Activated CD4-positive, CD25-positive, alpha-beta regulatory T cell treated with anti-CD3 and anti-CD28 coated beads, Interleukin-2, amount 50 U/mL, for 72 hours (primary cell): Measurements from ENCODE around the gene PLEKHH1.

Source experiments
- DNase-seq: peaks from one replicate; pipeline ENCODE4 v3.0.0; 2021

Gene PLEKHH1

GRCh38 chr14:67569011-67569650 is 36.0 kb downstream of the PLEKHH1 start:
- DNase-seq = no peak

GRCh38 chr14:67569651-67570290 is 36.7 kb downstream of the PLEKHH1 start:
- no peak for DNase-seq

- DNase-seq = no peak
These were observed 37.4 kb downstream of the PLEKHH1 start for GRCh38 chr14:67570453-67570852.

GRCh38 chr14:67571275-67571990 is 38.3 kb downstream of the PLEKHH1 start:
- peak; percentile 69 for DNase-seq

GRCh38 chr14:67571991-67572323 is 38.9 kb downstream of the PLEKHH1 start:
- DNase-seq = no peak

- DNase-seq = no peak
These were observed 39.5 kb downstream of the PLEKHH1 start for GRCh38 chr14:67572608-67573007.

GRCh38 chr14:67573228-67574010 is 40.3 kb downstream of the PLEKHH1 start:
- no peak for DNase-seq

GRCh38 chr14:67574156-67574555 is 41.1 kb downstream of the PLEKHH1 start:
- DNase-seq = no peak

GRCh38 chr14:67574806-67575205 is 41.7 kb downstream of the PLEKHH1 start:
- no peak for DNase-seq

- no peak for DNase-seq
These were observed 42.6 kb downstream of the PLEKHH1 start for GRCh38 chr14:67575684-67576083.

- DNase-seq = no peak
These were observed 43.3 kb downstream of the PLEKHH1 start for GRCh38 chr14:67576216-67576955.

GRCh38 chr14:67577181-67577808 is 44.2 kb downstream of the PLEKHH1 start:
- DNase-seq = no peak

GRCh38 chr14:67577909-67578749 is 45.0 kb downstream of the PLEKHH1 start:
- DNase-seq = no peak

- DNase-seq = no peak
These were observed 46.0 kb downstream of the PLEKHH1 start for GRCh38 chr14:67579040-67579439.

GRCh38 chr14:67579636-67580035 is 46.5 kb downstream of the PLEKHH1 start:
- no peak for DNase-seq

- no peak for DNase-seq
These were observed 47.5 kb downstream of the PLEKHH1 start for GRCh38 chr14:67580336-67581171.

GRCh38 chr14:67581643-67582042 is 48.6 kb downstream of the PLEKHH1 start:
- DNase-seq = no peak

- DNase-seq = no peak
These were observed 49.0 kb downstream of the PLEKHH1 start for GRCh38 chr14:67582061-67582460.

GRCh38 chr14:67583711-67584644 is 50.9 kb downstream of the PLEKHH1 start:
- DNase-seq = no peak
